A673 (cell line): ENCODE results near the gene KRT7. TPM values are rescaled to one million over a fixed set of nuclear protein-coding genes. Genes with fewer than 3 reads are reported as not detected.

Experiments
- BruUV-seq: library from RNA; stranded (reverse); fragments of 400-500 nt; replicated peaks from 2 replicates; lab custom pipeline; 2021; lab: Mats Ljungman, UMichigan
- CTCF ChIA-PET: fragments of 300-600 bp; sonication (Branson Sonifier 250); formaldehyde crosslinking; loops from one replicate; lab custom pipeline; 2022; ENCODE audit warnings: antibody characterized with exemption; lab: Charles Lee
- POLR2A ChIA-PET: fragments of 300-600 bp; sonication (Branson Sonifier 250); formaldehyde crosslinking; loops from one replicate; lab custom pipeline; 2022; ENCODE audit warnings: antibody characterized with exemption; ENCODE audit not compliant: low non-redundant PET; lab: Charles Lee
- DNase-seq: peaks from one replicate; pipeline ENCODE4 v3.0.0-alpha.2; 2015; ENCODE audit warnings: low spot score
- H3K27ac ChIP-seq: fragments of 200-600 bp; sonication (generic); 2 replicates; pipeline ENCODE4 v1.5.1; 2016; ENCODE audit warnings: mixed run types, low read depth, mild to moderate bottlenecking, mixed read lengths, antibody characterized with exemption, low read length; ENCODE audit not compliant: poor library complexity, severe bottlenecking
- H3K27me3 ChIP-seq: fragments of 200-600 bp; sonication (generic); replicated peaks from 2 replicates; pipeline ENCODE4 v1.6.1; 2017; ENCODE audit warnings: mixed run types, low read depth, mild to moderate bottlenecking, mixed read lengths, antibody characterized with exemption, low read length; ENCODE audit not compliant: insufficient read depth, poor library complexity
- H3K36me3 ChIP-seq: fragments of 200-600 bp; sonication (generic); 2 replicates; pipeline ENCODE4 v1.6.1; 2016; ENCODE audit warnings: mixed run types, mild to moderate bottlenecking, mixed read lengths, antibody characterized with exemption, low read length; ENCODE audit not compliant: insufficient read depth, poor library complexity, severe bottlenecking
- H3K4me1 ChIP-seq: fragments of 200-600 bp; sonication (generic); 2 replicates; pipeline ENCODE4 v1.6.1; 2017; ENCODE audit warnings: mixed run types, mild to moderate bottlenecking, mixed read lengths, antibody characterized with exemption, low read length; ENCODE audit not compliant: insufficient read depth, poor library complexity, severe bottlenecking
- H3K4me3 ChIP-seq: fragments of 200-600 bp; sonication (generic); 2 replicates; pipeline ENCODE4 v1.5.1; 2016; ENCODE audit warnings: low read depth, mixed run types, mild to moderate bottlenecking, mixed read lengths, low read length; ENCODE audit not compliant: poor library complexity, severe bottlenecking
- H3K9me3 ChIP-seq: fragments of 200-600 bp; sonication (generic); 2 replicates; pipeline ENCODE4 v1.6.1; 2016; ENCODE audit warnings: mixed run types, low read depth, mild to moderate bottlenecking, mixed read lengths, antibody characterized with exemption, low read length; ENCODE audit not compliant: poor library complexity, severe bottlenecking
- CTCF ChIP-seq: fragments of 300-800, 200-600 bp; sonication (generic); conservative IDR thresholded peaks from 2 replicates; pipeline ENCODE4 v1.5.1; 2017; ENCODE audit warnings: low read depth, mild to moderate bottlenecking, antibody characterized with exemption, low read length, moderate library complexity, mixed read lengths
- EZH2 ChIP-seq: fragments of 200-600 bp; sonication (generic); IDR thresholded peaks from 2 replicates; pipeline ENCODE4 v1.6.1; 2017; ENCODE audit warnings: borderline replicate concordance, low read depth, mild to moderate bottlenecking, mixed read lengths, antibody characterized with exemption, low read length; ENCODE audit not compliant: poor library complexity, severe bottlenecking
- intact Hi-C: fragments of 100-400 bp; cut with micrococcal nuclease; formaldehyde crosslinking; loops from one replicate; pipeline ENCODE4 v1.10.0; 2022; ENCODE audit not compliant: unreplicated experiment
- total RNA-seq: library from RNA; stranded (reverse); gene quantifications from 2 replicates; pipeline ENCODE4 v1.2.3, GENCODE V29; 2021

The KRT7 gene
- total RNA-seq, 1 experiment from 2014 or later: 1.0 TPM

- ChIA-PET POLR2A (no interaction called here), CTCF (interaction anchor here (0.6 kb wide), 1 partner anchor 1988 kb away, joined by 7 read pairs; no protein-coding TSS in a partner anchor)
- no peaks in the 10 kb centered on the region for H3K36me3 ChIP-seq
- TF ChIP-seq EZH2: no peak
- TF ChIP-seq CTCF: no peak
- no peak for DNase-seq
- no peaks in the 10 kb centered on the region for H3K4me1 ChIP-seq
- H3K4me3 ChIP-seq: no peak overlapping the region
- H3K9me3 ChIP-seq: no peaks in the 10 kb centered on the region
- H3K27ac ChIP-seq: no peak overlapping the region
- intact Hi-C loops: no loop called here
- no peaks in the 10 kb centered on the region for H3K27me3 ChIP-seq
- no TSS peak for BruUV-seq
Observed at GRCh38 chr12:52245962-52246569, 13.0 kb downstream of the KRT7 start.

- Histone ChIP-seq H3K9me3 (no peaks in the 10 kb centered on the region), H3K36me3 (no peaks in the 10 kb centered on the region), H3K4me1 (no peaks in the 10 kb centered on the region), H3K27me3 (no peaks in the 10 kb centered on the region), H3K4me3 (no peak overlapping the region), H3K27ac (no peak overlapping the region)
- BruUV-seq: no TSS peak
- DNase-seq: no peak
- ChIA-PET CTCF (interaction anchor here (0.6 kb wide), 1 partner anchor 212 kb away, joined by 4 read pairs; no protein-coding TSS in a partner anchor), POLR2A (no interaction called here)
- intact Hi-C loops: no loop called here
- TF ChIP-seq EZH2: no peak
- TF ChIP-seq CTCF: no peak
Observed at GRCh38 chr12:52246720-52247621, 13.9 kb downstream of the KRT7 start.

GRCh38 chr12:52247622-52248540 lies 14.8 kb downstream of the KRT7 start:
- H3K27me3 ChIP-seq: no peaks in the 10 kb centered on the region
- intact Hi-C loops: no loop called here
- CTCF ChIA-PET: no interaction called here
- no peak overlapping the region for H3K4me3 ChIP-seq
- H3K9me3 ChIP-seq: no peaks in the 10 kb centered on the region
- BruUV-seq: no TSS peak
- POLR2A ChIA-PET: no interaction called here
- no peak for TF ChIP-seq EZH2
- TF ChIP-seq CTCF: no peak
- H3K4me1 ChIP-seq: no peaks in the 10 kb centered on the region
- H3K36me3 ChIP-seq: no peaks in the 10 kb centered on the region
- H3K27ac ChIP-seq: no peak overlapping the region
- DNase-seq: no peak
